Muscle of leg (tissue), 11 donors: ENCODE data around the gene LRRC4C. TPM values are rescaled to one million over a fixed set of nuclear protein-coding genes. Genes with fewer than 3 reads are reported as not detected.
"Not testable (repeated sequence)": the region's sequence is repeated elsewhere in the genome, so short reads cannot be mapped to it uniquely, and the experiment has no call there.

Experiments
- DNase-seq: peaks from one replicate; pipeline ENCODE4 v3.0.0; 2013
- H3K27ac ChIP-seq: one replicate; pipeline ENCODE4 v1.5.1; 2013; ENCODE audit warnings: mild to moderate bottlenecking, low read length, control low read depth
- H3K27me3 ChIP-seq: one replicate; pipeline ENCODE4 v1.6.1; 2013; ENCODE audit warnings: low read length; ENCODE audit not compliant: control insufficient read depth, insufficient read depth
- H3K36me3 ChIP-seq: one replicate; pipeline ENCODE4 v1.6.1; 2013; ENCODE audit warnings: low read length; ENCODE audit not compliant: control insufficient read depth, insufficient read depth
- H3K4me1 ChIP-seq: one replicate; pipeline ENCODE4 v1.6.1; 2013; ENCODE audit warnings: low read length; ENCODE audit not compliant: control insufficient read depth, insufficient read depth
- H3K4me3 ChIP-seq: one replicate; pipeline ENCODE4 v1.5.1; 2013; ENCODE audit warnings: low read length, control low read depth
- H3K9me3 ChIP-seq: replicated peaks from 2 replicates; pipeline ENCODE4 v1.6.1; 2013; ENCODE audit warnings: low read depth, low read length; ENCODE audit not compliant: control insufficient read depth
- WGBS: methylation state at CpG from one replicate; pipeline ENCODE4 v1.1.5; 2013; ENCODE audit warnings: missing lambda C conversion rate; ENCODE audit not compliant: insufficient coverage; 5-methylcytosine and 5-hydroxymethylcytosine counted together
- polyA plus RNA-seq, 8 donors: library from polyadenylated mRNA; unstranded; fragments of 120-200 nt; gene quantifications; one replicate each; pipeline versions ENCODE4 v1.2.1 to v1.2.3, GENCODE V29; 2013; ENCODE audit warnings: inconsistent platforms in 1 of 8, low replicate concordance in 1 of 8; ENCODE audit not compliant: insufficient read length in 8 of 8, insufficient read depth in 1 of 8
- total RNA-seq: library from RNA; stranded (reverse); fragments of 120-200 nt; gene quantifications from one replicate; pipeline ENCODE4 v1.2.4, GENCODE V29; 2013

Gene LRRC4C
- total and polyA plus RNA-seq, 9 donors: 1.8 to 5.3 (median 2.3) TPM

- not testable (repeated sequence) for H3K27ac ChIP-seq, H3K9me3 ChIP-seq, H3K4me1 ChIP-seq, DNase-seq, H3K4me3 ChIP-seq, H3K27me3 ChIP-seq, H3K36me3 ChIP-seq
- WGBS: 100% methylated on average over 1 of the region's 5 CpGs
Observed at GRCh38 chr11:40167805-40168204, 1291.6 kb downstream of the LRRC4C start.

- H3K36me3 ChIP-seq: no peaks in the 10 kb centered on the region
- peaks cover 3% of the 10 kb centered on the region for H3K9me3 ChIP-seq
- DNase-seq: no peak
- H3K4me3 ChIP-seq: no peak overlapping the region
- no CpG with 5 or more reads among the region's 4 CpGs for WGBS
- no peaks in the 10 kb centered on the region for H3K27me3 ChIP-seq
- H3K27ac ChIP-seq: no peak overlapping the region
- no peaks in the 10 kb centered on the region for H3K4me1 ChIP-seq
Observed at GRCh38 chr11:40166892-40167291, 1292.6 kb downstream of the LRRC4C start.

GRCh38 chr11:40162901-40163883 lies 1296.3 kb downstream of the LRRC4C start:
- no peak overlapping the region for H3K4me3 ChIP-seq
- no peak overlapping the region for H3K27ac ChIP-seq
- no peaks in the 10 kb centered on the region for H3K4me1 ChIP-seq
- H3K36me3 ChIP-seq: no peaks in the 10 kb centered on the region
- no peak for DNase-seq
- H3K9me3 ChIP-seq: peaks cover 3% of the 10 kb centered on the region
- no peaks in the 10 kb centered on the region for H3K27me3 ChIP-seq
- 0% methylated on average over 1 of the region's 4 CpGs for WGBS

DNA sequence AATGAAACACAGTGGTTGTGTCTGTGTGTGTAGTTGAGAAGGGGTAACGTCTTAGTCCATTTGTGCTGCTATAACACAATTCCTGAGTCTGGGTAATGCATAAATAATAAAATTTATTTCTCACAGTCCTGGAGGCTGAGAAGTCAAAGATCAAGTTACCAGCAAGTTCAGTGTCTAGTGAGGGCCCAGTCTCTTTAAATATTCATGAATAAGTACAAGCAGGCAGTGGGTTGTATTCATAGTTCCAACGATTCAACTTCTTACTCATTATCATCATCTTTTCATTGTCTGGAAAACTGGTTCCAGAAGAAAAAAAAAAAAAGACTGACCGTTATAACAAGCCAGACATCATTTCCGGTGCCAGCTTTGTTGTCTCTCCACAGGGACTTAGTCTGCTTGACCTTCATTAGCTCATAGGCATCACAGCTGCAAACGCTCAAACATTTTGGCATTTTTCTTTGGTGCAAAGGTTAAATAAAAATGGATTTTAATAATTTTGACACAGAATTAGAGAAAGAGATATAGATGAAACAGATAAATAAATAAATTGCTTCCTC lies 1297.5 kb downstream of the LRRC4C start:
- H3K4me3 ChIP-seq: no peak overlapping the region
- peaks cover 3% of the 10 kb centered on the region for H3K9me3 ChIP-seq
- no peak for DNase-seq
- H3K36me3 ChIP-seq: no peaks in the 10 kb centered on the region
- no peak overlapping the region for H3K27ac ChIP-seq
- no peaks in the 10 kb centered on the region for H3K4me1 ChIP-seq
- WGBS: no CpG with 5 or more reads among the region's 5 CpGs
- H3K27me3 ChIP-seq: no peaks in the 10 kb centered on the region

GRCh38 chr11:40160418-40160817 lies 1299.0 kb downstream of the LRRC4C start:
- Histone ChIP-seq H3K27ac (no peak overlapping the region), H3K27me3 (no peaks in the 10 kb centered on the region), H3K4me1 (no peaks in the 10 kb centered on the region), H3K9me3 (no peaks in the 10 kb centered on the region), H3K36me3 (no peaks in the 10 kb centered on the region), H3K4me3 (no peak overlapping the region)
- WGBS: no CpG with 5 or more reads among the region's 3 CpGs
- DNase-seq: no peak

DNA sequence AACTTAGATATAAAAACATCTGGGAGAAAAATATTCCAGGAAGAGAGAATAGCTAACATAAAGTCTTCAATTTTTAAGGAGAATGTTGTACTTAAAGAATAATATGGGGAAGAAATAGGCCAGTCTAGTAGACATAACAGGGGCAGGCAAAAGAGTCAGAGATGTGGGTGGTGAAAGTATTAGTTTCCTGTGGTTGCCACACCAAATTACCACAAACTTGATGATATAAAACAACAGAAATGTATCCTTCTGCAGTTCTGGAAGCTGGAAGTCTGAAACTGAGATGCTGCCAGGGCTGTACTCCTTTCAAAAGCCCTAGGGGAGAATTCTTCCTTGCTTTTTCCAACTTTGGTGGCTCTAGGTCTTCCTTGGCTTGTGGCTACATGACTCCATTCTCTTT lies 1309.7 kb downstream of the LRRC4C start:
- DNase-seq: no peak
- Histone ChIP-seq H3K4me3 (no peak overlapping the region), H3K27ac (no peak overlapping the region)

GRCh38 chr11:40140560-40140959 lies 1318.9 kb downstream of the LRRC4C start:
- H3K9me3 ChIP-seq: no peaks in the 10 kb centered on the region
- H3K4me1 ChIP-seq: no peaks in the 10 kb centered on the region
- no peak overlapping the region for H3K4me3 ChIP-seq
- no peak for DNase-seq
- no peak overlapping the region for H3K27ac ChIP-seq
- no peaks in the 10 kb centered on the region for H3K27me3 ChIP-seq
- H3K36me3 ChIP-seq: no peaks in the 10 kb centered on the region
- WGBS: 95% methylated on average over 4 of the region's 5 CpGs

More for the DNA sequence above, 1309.7 kb downstream of the LRRC4C start:
- Histone ChIP-seq H3K36me3 (no peaks in the 10 kb centered on the region), H3K4me1 (no peaks in the 10 kb centered on the region), H3K9me3 (peaks cover 5% of the 10 kb centered on the region), H3K27me3 (no peaks in the 10 kb centered on the region)

- 40% methylated on average over 1 of the region's 2 CpGs for whole genome bisulfite sequencing
- H3K4me1 ChIP-seq: no peaks in the 10 kb centered on the region
- H3K27me3 ChIP-seq: no peaks in the 10 kb centered on the region
- DNase-seq: no peak
- no peak overlapping the region for H3K4me3 ChIP-seq
- H3K36me3 ChIP-seq: no peaks in the 10 kb centered on the region
- no peaks in the 10 kb centered on the region for H3K9me3 ChIP-seq
- H3K27ac ChIP-seq: no peak overlapping the region
Observed at GRCh38 chr11:40139536-40139935, 1319.9 kb downstream of the LRRC4C start.

DNA sequence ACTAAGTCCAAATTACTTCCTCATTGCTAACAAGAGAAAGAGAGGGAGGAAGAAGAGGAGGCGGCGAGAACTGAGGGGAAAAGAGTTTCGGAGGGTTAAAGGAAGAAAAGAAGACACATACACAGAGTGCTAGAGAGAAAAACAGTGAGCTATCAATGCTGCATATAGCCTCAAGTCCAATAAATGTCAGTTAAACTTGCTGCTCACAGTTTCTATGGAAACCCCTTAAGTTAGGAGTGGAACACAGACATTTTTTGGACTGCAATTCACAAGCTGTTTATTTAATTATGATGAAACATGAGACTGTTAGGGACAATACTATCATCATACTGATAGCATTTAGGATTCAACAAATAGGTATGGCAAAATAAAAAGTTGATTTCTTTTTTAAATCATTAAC lies 1320.4 kb downstream of the LRRC4C start:
- Histone ChIP-seq H3K4me3 (no peak overlapping the region), H3K9me3 (no peaks in the 10 kb centered on the region), H3K36me3 (no peaks in the 10 kb centered on the region), H3K27me3 (no peaks in the 10 kb centered on the region), H3K4me1 (no peaks in the 10 kb centered on the region), H3K27ac (no peak overlapping the region)
- DNase-seq: peak; percentile 74
- no CpG with 5 or more reads among the region's 3 CpGs for WGBS

DNA sequence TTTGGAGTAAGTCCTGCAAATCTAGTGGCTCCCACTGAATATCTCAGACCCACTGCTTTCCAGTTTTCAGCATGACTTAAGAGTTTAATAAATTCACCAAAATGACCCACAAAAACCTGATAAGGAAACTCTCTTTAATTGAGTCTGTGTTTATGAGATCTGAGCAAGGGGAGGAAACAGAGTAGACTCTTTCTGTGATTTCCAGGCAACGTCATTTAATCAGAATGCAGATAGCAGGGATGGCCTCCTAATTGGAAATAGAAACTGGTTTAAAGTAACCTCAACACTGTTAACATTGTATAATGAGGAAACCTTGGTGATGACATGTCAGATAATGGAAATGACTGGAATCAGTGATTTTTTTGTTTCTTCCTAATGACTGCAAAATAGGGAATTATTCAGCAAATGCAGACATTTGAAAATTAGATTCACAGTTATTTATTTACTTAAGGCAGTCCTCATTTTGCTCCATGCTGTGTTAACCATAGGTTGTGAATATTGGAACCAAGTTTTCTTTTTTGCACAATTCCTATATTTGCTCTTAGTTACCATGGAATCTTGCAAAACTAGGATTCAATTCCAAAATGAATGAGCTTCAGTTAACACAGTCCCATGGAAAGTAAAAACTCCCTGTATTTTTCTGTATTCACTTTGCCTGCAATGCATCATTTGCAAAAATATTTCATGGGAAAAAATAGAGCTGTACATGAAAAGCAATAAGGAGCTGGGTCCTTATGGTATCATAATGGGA lies 1324.5 kb downstream of the LRRC4C start:
- Histone ChIP-seq H3K27me3 (no peaks in the 10 kb centered on the region), H3K36me3 (no peaks in the 10 kb centered on the region), H3K9me3 (no peaks in the 10 kb centered on the region), H3K4me1 (no peaks in the 10 kb centered on the region), H3K27ac (no peak overlapping the region), H3K4me3 (no peak overlapping the region)
- peak; percentile 58 for DNase-seq
- no CpG with 5 or more reads among the region's 1 CpG for WGBS
